Fibroblast of upper back skin (primary cell): ENCODE results near the gene UNC45B.
A peak's percentile ranks its signal among the peaks of the same experiment; 100 is the strongest.
"Not testable (repeated sequence)": the region's sequence is repeated elsewhere in the genome, so short reads cannot be mapped to it uniquely, and the experiment has no call there.

Source experiments
- DNase-seq: peaks from one replicate; pipeline ENCODE4 v3.0.0-alpha.2; 2013

The UNC45B gene

GRCh38 chr17:35170968-35171771 lies 23.6 kb downstream of the UNC45B start:
- peak; percentile 26 for DNase-seq

GRCh38 chr17:35171834-35172233 lies 24.2 kb downstream of the UNC45B start:
- no peak for DNase-seq

- not testable (repeated sequence) for DNase-seq
Observed at GRCh38 chr17:35172321-35172720, 24.7 kb downstream of the UNC45B start.

GRCh38 chr17:35174835-35175334 lies 27.3 kb downstream of the UNC45B start:
- DNase-seq: no peak

- DNase-seq: no peak
Observed at GRCh38 chr17:35175638-35176415, 28.2 kb downstream of the UNC45B start.

- DNase-seq: no peak
Observed at GRCh38 chr17:35176897-35177296, 29.3 kb downstream of the UNC45B start.

- not testable (repeated sequence) for DNase-seq
Observed at GRCh38 chr17:35179379-35179778, 31.8 kb downstream of the UNC45B start.

- DNase-seq: no peak
Observed at GRCh38 chr17:35183332-35183731, 35.7 kb downstream of the UNC45B start.

- DNase-seq: no peak
Observed at GRCh38 chr17:35184274-35184673, 36.7 kb downstream of the UNC45B start.

- DNase-seq: no peak
Observed at GRCh38 chr17:35185849-35186248, 38.2 kb downstream of the UNC45B start.

- DNase-seq: no peak
Observed at GRCh38 chr17:35187481-35187880, 39.9 kb downstream of the UNC45B start.

GRCh38 chr17:35188111-35188510 lies 40.5 kb downstream of the UNC45B start:
- no peak for DNase-seq

- DNase-seq: peak; percentile 4
Observed at GRCh38 chr17:35189291-35189690, 41.7 kb downstream of the UNC45B start.

GRCh38 chr17:35191001-35191695 lies 43.5 kb downstream of the UNC45B start:
- no peak for DNase-seq

- DNase-seq: no peak
Observed at GRCh38 chr17:35192708-35193107, 45.1 kb downstream of the UNC45B start.

- not testable (repeated sequence) for DNase-seq
Observed at GRCh38 chr17:35194001-35194400, 46.4 kb downstream of the UNC45B start, which contains the start of gene SLC35G3. SLC35G3 (minus strand) TSS chr17:35194393; CDS start chr17:35194307, 86 bp downstream.

GRCh38 chr17:35195062-35195461 lies 47.4 kb downstream of the UNC45B start:
- not testable (repeated sequence) for DNase-seq

- not testable (repeated sequence) for DNase-seq
Observed at GRCh38 chr17:35202582-35202981, 55.0 kb downstream of the UNC45B start.

- DNase-seq: no peak
Observed at GRCh38 chr17:35210741-35211140, 63.1 kb downstream of the UNC45B start.

GRCh38 chr17:35212668-35213067 lies 65.1 kb downstream of the UNC45B start:
- DNase-seq: no peak

GRCh38 chr17:35213412-35213940 lies 65.9 kb downstream of the UNC45B start:
- DNase-seq: no peak

GRCh38 chr17:35214192-35214591 lies 66.6 kb downstream of the UNC45B start:
- no peak for DNase-seq
